Measurements from ENCODE around the gene PTPN20.
"Not testable (repeated sequence)": the region's sequence is repeated elsewhere in the genome, so short reads cannot be mapped to it uniquely, and the experiment has no call there.

Gene PTPN20

DNA sequence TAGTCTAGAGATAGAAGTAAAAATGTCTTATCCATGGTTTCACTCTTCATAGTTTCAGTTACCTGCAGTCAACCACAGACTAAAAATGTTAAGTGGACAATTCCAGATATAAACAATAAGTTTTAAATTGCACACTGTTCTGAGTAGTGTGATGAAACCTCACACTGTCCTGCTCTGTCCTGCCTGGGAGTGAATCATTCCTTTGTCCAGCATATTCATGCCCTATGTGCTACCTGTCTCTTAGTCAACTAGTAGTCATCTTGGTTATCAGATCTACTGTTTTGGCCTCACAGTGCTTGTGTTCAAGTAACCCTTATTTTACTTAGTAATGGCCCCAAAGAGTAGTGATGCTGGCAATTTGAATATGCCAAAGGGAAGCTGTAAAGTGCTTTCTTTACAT lies 49.5 kb downstream of the PTPN20 start:
- not testable (repeated sequence) for DNase-seq

DNA sequence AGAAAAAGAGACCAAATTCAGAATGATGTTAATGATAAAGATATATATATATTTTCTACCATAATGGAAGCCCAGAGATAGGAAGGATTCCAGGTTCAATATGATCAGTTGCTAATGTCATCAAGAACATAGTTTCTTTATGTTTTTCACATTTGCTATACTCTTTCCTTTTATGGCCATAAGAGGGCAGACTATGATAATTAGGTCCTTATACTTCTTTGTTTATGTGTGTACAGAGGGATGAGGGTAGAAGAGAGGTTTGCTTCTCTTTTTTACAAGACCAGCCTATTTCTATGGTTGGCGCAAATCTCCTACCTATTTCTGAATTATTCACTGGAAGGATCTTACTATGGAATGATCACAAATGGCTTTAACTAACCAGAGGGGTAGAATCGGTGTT lies 52.1 kb downstream of the PTPN20 start:
- DNase-seq: not testable (repeated sequence)

DNA sequence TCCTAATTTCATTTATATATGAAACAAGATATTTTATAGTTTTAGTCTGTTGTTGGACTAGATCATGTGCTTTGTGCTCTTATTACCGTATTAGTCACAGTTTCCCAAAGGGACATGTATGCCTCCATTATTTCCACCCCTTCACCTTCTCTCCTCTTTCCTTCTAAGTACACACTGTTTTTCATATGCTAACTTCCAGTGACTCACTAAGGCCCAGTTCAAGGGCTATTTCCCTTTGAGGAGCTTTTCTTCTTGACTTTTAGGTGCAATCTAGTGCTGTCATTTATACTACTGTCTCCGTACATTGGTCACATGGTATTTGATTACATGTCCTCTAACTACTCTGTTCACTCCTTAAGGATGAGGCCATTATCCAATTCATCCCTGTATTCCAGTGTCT lies 55.8 kb downstream of the PTPN20 start:
- DNase-seq: not testable (repeated sequence)

DNA sequence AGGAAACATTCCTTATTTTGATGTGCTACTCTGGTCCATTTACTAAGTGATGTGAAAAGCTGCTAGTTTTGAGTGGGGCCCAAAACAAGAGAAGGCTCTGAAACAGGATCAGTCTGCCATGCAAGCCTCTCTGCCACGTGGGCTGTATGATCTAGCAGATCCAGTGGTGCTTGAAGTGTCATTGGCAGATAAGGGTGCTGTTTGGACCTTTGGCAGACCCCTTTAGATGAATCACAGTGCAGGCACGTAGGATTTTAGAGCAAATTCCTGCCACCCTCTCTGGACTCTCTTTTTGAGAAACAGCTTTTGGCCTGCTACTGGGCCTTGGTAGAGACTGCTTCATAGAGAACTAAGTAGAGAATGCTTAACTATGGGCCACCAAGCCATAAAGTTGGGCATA lies 69.0 kb downstream of the PTPN20 start:
- not testable (repeated sequence) for DNase-seq

DNA sequence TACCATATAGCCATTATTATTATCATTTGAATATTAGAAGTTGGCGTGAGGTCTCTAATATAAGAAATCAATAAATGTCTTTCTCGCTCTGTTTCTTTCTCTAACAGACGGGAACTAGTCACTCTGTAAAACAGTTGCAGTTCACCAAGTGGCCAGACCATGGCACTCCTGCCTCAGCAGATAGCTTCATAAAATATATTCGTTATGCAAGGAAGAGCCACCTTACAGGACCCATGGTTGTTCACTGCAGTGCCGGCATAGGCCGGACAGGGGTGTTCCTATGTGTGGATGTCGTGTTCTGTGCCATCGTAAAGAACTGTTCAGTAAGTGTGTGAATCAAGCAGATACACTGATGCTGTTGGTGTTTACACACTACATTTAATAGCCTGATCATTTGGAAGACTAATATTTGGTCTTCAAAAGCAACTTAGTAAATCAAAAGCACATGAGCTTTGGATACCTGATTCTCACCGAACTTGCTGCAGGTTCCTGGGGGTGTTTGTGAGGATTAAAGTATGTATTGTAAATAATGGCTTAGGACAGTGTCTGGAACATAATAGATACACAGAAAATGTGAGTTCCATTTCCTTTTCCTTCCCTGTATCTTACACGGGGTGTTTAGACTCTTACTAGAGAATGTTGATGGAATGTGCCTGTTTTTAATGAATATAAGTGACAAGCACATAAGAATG lies 76.2 kb downstream of the PTPN20 start:
- not testable (repeated sequence) for DNase-seq

DNA sequence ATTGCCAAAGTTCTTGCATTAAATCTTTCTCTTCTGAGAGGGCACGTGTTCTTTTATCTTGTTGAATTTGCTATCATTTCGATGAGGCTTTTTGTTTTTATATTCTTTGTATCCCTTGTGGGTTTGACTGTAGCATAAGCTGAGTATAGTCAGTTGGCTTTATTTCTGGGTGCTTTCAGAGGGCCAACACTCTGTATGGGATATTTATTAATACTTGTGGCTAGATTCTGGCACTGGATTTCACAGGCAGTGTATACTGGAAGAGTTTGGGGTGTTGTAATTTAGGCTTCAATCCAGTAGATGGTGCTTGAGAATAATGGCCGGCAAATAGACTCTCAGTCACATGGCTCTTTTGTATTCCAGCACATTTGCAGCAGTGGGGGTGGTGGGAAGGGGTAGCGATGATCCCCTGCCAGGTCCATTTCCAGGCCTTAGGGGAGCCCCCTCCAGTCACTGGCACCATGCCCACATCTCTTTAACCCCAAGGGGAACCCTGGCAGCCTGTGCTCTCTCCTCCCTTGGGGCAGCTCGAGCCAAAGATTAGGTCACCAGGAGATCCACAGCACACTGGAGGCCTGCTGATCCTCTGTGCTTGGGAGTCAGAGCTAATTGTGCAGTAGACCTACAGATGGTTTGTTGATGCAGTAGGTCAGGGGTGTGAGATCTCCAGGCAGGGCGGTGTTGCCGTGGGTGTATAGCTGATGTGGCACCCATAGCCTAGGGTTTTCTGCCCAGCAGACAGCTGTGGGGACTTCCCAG lies 81.8 kb downstream of the PTPN20 start:
- DNase-seq: no peak

DNA sequence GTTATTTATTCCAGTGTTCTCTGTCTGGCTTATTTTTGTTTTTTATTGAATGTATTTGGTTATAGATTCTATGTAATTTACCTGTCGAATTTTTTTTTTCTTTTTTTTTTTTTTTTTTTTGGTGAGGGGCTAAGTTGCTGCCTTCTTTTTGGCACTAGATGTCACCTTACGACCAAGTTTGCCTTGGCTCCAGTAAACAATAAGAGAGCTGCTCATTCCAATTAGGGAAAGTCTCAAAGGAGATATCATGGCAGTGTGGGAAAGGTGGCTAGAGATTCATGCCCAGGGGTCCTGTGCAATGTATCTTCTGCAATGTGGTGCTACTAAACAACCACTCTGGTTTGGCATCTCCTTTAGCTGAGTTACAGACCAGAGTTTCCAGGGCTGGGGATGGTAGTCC lies 84.0 kb downstream of the PTPN20 start:
- DNase-seq: no peak

DNA sequence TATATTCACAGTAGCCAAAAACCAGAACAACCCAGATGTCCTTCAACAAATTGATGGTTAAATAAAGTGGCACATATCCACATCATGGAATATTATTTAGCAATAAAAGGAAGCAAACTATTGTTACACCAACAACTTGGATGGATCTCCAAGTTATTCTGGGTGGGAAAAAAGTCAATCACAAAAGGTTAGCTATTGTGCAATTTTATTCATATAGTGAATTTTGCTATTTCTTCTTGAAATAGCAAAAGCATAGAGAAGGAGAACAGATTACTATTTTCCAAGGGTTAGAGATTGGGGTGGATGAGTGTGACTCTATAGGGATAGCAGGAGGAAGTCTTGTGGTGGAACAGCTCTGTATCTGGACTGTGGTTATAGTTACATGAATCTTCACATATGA lies 87.0 kb downstream of the PTPN20 start:
- no peak for DNase-seq

DNA sequence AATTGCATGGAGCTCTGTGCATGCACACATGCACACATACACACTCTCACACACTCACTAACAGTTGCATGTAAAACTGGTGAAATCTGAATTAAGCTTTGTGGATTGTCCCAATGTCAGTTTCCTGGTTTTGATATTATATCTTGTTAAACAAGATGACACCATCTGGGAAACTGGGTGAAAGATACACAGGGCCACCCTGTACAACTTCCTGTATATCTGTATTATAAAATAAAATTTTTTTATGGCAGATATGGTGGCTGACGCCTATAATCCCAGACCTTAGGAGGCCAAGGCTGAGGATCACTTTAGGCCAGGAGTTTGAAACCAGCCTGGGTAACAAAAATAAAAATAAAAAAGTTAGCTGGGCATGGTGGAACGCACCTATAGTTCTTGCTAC lies 87.4 kb downstream of the PTPN20 start:
- no peak for DNase-seq

DNA sequence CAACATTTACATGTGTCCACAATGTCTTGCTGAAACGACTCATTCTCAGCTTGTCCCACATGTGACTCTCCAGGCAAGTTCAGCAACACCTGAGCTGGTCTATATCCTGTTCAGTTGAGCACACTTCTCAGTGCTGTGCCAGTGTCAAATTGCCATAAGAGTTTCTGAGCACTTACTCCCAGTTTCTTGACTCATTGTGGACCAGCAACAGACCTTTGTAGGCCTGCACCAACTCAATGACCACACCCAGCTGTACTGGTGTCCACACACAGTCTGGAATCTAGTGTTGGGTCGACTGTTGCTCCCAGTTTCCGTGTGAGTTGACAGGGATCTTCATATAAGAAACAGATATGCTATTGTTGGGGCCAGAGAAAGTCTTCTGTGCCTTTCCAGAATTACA lies 88.0 kb downstream of the PTPN20 start:
- DNase-seq: no peak

DNA sequence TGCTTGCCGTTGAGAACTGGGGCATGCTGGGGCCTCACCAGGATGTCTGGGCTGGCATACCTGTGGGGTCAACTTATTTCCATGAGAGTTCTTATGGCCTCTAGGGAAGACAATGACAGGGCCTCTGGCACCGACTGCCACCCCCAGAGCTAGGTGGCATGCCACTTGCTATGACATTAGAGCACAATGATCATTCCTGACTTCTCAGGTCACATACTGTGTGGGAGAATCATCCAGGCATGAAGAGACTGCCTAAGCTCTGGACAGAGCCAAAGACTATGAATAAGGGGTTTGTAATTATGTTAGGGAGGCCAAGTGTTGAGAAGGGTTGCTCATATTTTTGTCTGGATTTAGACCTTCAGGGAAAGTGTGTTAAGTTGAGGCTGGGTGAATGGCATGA lies 97.5 kb downstream of the PTPN20 start:
- no peak for DNase-seq

DNA sequence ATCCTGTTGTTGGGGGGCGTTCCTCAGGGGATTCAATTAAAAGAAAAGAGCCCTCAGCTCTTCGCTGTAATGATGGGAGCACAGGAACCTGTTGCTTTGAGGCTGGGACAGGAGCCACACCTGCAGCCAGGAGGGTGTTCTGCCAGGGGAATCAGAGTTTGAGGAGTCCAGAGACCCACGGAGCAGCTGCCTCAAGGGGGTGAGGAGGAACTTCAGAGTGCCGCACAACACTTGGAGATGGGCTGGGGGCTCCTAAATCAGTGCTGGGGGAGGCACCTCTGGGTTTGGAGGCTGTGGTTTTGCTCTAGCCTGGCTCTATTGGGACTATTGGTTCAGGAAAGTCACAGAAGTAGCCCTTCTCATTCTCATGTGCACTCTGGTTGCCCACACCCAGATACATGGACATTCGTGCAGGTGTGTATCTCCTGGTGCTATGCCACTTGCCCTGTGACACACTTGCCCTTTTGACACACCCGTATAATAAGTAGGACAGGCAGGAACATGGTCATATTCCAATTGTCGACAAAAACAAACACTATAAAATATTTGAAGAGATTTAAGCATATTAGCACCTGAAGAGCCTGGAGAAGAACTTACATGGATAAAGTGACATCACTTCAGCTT lies 98.1 kb downstream of the PTPN20 start:
- DNase-seq: no peak

DNA sequence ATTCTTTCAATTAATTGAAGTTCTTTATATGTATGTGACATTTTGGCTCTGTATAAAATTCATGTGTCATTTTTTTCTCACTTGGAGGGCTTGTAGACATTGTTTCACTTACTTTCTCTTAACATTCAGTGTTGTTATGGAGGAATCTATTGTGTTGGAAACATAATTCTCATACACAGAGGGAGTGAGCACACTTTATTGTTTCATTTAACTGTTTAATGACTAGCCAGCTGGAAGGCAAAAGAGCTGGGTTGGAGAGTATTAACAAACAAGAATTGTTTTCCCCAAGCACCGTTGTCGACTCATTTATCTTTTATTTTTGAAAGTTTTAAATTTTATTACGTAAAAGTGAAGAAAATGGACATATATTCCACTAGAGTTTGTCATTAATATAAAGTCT lies 98.8 kb downstream of the PTPN20 start:
- no peak for DNase-seq

DNA sequence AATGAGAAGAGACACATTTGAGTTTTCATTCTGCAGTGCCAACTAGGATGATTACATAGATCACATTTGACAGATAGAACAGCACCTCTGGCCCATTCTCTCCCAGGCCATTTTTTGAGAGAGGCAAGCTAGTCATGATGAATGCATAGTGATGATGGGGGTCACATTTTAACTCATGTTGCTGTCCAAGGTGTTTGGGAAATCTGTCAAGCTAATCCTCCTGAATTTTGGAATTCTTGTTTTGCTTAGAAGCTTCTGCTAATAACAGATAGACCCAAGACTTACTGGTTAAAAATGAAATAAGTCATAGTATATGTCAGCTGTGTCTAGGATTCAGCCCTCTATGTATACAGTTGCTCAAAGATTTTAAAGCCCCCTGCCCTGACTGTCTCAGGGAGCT lies 101.0 kb downstream of the PTPN20 start:
- DNase-seq: no peak

DNA sequence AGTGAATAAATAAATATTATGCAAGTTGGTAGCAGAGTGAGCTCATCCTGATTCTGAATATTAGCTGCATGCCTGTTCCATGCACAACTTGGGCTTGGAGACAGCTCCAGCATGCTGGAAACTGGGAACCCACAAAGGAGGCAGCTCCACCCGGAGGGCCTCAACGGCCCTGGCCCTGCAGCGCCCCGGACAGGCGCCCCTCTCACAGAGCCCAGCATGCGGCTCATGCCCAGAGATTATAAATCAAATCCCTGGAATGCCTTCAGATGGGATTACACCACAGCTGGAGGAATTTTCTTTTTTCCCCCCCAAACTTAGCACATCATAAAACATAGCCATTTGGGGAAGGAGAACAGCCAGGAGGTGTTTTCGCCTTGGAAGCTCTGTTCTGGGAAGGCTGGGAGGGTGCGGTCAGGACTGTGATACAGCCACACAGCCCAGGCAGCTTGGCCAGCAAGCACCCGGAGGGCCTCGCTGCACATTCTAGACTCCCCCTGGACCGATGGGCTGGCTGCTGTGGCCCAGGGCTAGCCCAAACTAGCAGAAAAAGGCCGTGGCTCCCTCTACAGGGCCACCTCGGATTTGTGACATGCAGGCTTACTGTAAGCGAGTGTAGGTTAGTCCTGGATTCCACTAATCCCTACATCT lies 102.4 kb downstream of the PTPN20 start:
- no peak for DNase-seq

DNA sequence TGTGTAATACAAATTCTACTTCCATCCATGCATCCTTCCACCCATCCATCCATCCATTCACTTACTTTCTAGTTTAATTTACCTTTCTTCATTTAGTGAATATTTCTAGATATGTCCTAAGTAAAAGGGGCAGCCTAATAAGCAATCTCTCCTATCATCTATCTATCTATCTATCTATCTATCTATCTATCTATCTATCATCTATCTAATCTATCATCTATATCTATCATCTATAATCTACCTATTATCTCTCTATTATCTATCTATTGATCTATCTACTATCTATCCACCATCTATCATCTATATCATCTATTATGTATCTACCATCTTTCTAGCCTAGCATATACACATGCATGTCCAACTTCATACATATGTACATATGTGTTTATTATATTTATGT lies 104.2 kb downstream of the PTPN20 start:
- DNase-seq: no peak

DNA sequence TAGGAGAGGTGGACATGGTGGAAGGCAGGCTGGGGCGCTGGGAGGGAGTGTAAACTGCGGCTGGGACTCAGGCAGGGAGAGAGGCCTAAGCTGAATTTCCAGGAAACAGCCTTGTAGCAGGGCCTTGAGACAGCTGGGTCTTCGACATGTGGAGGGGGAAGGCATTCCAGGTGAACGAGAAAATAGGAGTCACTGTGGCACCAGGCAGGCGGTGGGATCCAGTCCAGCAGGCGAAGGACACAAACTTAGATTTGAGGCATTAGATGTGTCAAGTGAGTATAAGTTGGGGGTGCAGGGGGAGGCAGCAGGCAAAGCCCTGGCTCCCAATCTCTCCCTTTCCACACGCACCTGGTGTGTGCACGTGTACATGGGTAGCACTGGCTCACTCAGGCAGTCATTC lies 105.3 kb downstream of the PTPN20 start:
- DNase-seq: no peak

DNA sequence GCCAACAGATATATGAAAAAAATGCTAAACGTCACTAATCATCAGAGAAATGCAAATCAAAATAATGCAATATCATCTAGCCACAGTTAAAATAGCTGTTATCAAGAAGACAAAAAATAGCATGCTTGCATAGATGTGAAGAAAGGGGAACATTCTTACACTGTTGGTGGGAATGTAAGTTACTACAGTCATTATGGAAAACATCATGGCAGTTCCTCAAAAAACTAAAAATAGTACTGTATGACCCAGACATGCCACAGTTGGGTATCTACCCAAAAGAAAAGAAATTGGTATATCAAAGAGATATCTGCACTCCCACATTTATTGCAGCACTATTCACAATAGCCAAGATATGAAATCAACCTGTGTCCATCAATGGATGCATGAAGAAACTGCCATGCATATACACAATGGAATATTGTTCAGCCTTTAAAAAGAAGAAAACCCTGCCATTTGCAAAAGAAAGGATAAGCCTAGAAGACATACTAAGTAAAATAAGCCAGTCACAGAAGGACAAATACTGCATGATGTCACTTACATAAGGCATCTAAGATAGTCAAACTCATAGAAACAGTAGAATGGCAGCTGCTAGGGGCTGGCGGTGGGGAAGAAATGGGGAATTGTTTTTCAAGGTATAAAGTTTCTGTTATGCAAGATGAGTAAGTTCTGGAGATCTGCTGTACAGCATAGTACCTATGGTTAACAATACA lies 107.0 kb downstream of the PTPN20 start:
- no peak for DNase-seq

DNA sequence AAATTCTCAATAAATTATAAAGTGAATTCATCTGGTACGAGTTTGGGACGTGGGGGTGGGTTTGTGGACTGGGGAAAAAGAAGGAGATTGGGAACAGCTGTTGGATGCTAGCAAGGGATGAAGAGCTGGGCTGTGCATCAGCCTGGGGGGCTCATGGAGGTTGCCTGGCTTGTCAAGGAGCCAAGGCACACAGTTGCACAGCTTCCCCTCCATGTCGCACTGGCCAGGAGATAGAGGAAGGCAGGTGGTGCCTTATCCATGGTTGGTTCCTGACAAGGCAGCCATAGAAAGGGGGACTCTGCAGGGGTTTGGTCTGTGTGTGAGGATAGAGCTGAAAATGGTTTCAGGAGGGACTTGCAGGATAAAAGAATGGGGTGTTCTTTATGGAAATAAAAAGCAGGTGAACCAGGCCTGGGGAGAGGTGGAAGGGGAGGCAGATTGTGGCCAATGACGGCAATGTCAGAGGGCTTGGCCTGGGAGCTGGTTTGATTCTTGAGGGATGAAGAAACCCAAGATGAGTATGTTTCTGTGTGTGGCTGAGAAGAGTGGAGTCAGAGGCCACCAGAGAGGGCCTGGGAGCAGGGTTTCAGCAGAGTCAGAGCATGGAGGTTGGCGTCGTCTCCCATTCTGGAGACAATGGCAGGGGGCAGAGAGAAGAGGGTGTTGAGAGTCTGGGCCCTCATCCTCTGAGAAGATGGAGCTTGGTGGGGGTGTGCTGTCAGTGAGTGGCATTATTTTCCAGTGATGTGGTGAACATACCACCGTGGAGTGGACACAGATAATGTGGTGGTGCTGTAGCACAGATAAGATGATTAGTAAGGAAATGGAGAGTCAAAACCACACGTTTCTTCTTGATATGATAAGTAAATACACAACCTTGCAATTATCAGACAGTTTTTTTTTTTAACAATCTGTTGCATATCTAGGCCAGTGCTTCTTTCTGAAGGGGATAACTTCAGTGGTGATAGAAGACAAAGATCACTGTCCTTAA lies 108.2 kb downstream of the PTPN20 start:
- DNase-seq: no peak

DNA sequence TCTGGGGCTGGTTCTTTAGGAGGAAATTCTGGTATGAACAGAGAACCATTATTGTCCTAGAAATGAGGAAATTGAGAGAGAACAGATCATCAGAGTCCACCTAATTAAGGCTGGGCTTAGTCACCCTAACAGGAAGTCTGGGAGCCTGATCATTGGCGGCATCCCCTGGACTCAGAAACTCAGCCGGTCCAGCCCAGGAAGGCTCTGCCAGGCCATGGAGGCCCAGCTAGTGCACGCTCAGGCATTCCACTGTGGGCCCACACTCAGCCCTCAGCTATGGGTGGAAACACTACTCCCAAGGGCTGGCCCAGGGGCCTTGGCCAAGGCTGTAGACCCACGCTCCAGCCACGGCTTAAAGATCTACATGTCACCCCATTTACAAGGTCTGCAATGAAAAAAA lies 109.2 kb downstream of the PTPN20 start:
- no peak for DNase-seq

DNA sequence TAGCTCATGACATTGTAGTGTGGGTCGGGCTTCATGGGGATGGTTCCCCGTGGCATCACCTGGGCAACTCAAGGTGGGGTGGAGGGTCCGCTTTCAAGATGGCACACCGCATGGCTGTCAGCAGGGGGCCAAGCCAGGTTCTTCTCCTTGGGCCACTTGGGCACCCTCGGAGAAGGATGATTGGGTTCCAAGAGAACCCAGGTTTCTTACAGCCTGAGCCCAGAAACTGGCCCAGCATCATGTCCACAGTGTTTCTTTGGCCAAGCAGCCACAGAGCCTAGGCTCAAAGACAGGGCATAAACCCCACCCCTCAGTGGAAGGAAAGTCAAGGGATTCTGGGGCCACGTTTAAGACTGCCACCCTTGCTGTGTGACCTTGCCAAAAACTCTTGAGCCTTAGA lies 110.6 kb downstream of the PTPN20 start:
- no peak for DNase-seq
